ENCODE results near the gene SNRPE. TPM values are rescaled to one million over a fixed set of nuclear protein-coding genes. Genes with fewer than 3 reads are reported as not detected.
"Not testable (repeated sequence)": the region's sequence is repeated elsewhere in the genome, so short reads cannot be mapped to it uniquely, and the experiment has no call there.

Gene SNRPE
- total RNA-seq, 6 experiments from 2014 or later, result 17.0 to 46.2 (median 36.5) TPM

- no peaks in the 10 kb centered on the region for H3K27me3 ChIP-seq
- H3K4me1 ChIP-seq, result no peaks in the 10 kb centered on the region
- intact Hi-C loops (cut with DNase I), result no loop called here
- 87% methylated on average over 2 of the region's 2 CpGs for WGBS (ENCODE audit: insufficient coverage, low coverage, low lambda C conversion rate, missing lambda C conversion rate)
- DNase-seq (no peak), ATAC-seq (no peak)
- H3K4me3 ChIP-seq, result no peak overlapping the region
- no peaks in the 10 kb centered on the region for H3K9me3 ChIP-seq
- TF ChIP-seq, protein P1, sequence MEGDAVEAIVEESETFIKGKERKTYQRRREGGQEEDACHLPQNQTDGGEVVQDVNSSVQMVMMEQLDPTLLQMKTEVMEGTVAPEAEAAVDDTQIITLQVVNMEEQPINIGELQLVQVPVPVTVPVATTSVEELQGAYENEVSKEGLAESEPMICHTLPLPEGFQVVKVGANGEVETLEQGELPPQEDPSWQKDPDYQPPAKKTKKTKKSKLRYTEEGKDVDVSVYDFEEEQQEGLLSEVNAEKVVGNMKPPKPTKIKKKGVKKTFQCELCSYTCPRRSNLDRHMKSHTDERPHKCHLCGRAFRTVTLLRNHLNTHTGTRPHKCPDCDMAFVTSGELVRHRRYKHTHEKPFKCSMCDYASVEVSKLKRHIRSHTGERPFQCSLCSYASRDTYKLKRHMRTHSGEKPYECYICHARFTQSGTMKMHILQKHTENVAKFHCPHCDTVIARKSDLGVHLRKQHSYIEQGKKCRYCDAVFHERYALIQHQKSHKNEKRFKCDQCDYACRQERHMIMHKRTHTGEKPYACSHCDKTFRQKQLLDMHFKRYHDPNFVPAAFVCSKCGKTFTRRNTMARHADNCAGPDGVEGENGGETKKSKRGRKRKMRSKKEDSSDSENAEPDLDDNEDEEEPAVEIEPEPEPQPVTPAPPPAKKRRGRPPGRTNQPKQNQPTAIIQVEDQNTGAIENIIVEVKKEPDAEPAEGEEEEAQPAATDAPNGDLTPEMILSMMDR (IDR thresholded peaks at IDR 0.05), result no peak
- no peak for TF ChIP-seq POLR2A (IDR thresholded peaks at IDR 0.05)
- peaks cover 16 to 68% (median 33%) of the 10 kb centered on the region in 4 donors for H3K36me3 ChIP-seq
- no peak overlapping the region for H3K27ac ChIP-seq
Observed at GRCh38 chr1:203826175-203826574, 35.2 kb upstream of the SNRPE start.

DNA sequence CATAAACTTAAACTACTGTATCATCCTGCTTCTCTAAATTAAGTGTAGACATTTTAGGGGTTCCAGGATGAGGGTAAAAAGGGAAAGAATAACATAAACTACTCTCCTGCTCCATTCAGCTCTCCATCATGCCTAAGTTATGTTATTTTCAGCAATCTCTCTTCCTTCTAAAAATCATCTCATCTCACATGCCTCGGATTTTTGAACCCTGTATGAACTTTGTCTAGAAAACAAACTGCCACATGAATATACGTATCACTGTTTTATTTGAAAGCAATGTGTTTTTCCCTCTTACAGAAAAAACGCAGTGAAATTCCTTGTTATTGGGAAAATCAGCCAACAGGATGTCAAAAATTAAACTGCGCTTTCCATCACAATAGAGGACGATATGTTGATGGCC is 33.4 kb upstream of the SNRPE start:
- Histone ChIP-seq H3K9me3 (no peaks in the 10 kb centered on the region), H3K27ac (no peak overlapping the region), H3K4me3 (no peak overlapping the region), H3K4me1 (no peaks in the 10 kb centered on the region), H3K36me3 (peaks cover 14 to 70% (median 35%) of the 10 kb centered on the region in 4 donors), H3K27me3 (no peaks in the 10 kb centered on the region)
- TF ChIP-seq POLR2A (IDR thresholded peaks at IDR 0.05), result no peak
- 86% methylated on average over 5 of the region's 5 CpGs for WGBS (ENCODE audit: insufficient coverage, low coverage, low lambda C conversion rate, missing lambda C conversion rate)
- intact Hi-C loops (cut with DNase I), result no loop called here
- ATAC-seq (no peak), DNase-seq (no peak)

DNA sequence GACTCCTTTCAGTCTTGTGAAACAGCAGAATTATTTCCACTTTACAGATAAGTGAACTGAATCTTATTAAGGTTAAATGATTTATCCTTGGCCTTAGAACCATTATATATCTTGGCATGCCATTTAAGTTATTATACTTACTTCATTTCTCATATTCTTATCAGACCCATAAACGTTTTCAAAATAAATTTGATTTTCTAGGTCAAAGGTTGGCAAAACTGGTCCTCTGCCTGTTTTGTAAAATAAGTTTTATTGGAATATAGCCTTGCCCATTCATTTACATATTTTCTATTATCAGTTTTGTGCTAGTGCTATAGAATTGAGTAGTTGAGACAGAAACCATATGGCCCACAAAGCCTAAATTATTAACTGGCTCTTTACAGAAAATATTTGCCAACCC is 32.9 kb upstream of the SNRPE start:
- DNase-seq (no peak), ATAC-seq (no peak)
- no peaks in the 10 kb centered on the region for H3K9me3 ChIP-seq
- 30% methylated on average over 1 of the region's 1 CpG for WGBS (ENCODE audit: insufficient coverage, low coverage, low lambda C conversion rate, missing lambda C conversion rate)
- TF ChIP-seq POLR2A (IDR thresholded peaks at IDR 0.05), result no peak
- TF ChIP-seq, protein P1 (IDR thresholded peaks at IDR 0.05), result no peak
- peaks cover 12 to 70% (median 37%) of the 10 kb centered on the region in 4 donors for H3K36me3 ChIP-seq
- H3K4me3 ChIP-seq, result no peak overlapping the region
- intact Hi-C loops (cut with DNase I), result no loop called here
- no peaks in the 10 kb centered on the region for H3K4me1 ChIP-seq
- H3K27ac ChIP-seq, result no peak overlapping the region
- H3K27me3 ChIP-seq, result no peaks in the 10 kb centered on the region

- peaks cover 14 to 72% (median 40%) of the 10 kb centered on the region in 4 donors for H3K36me3 ChIP-seq
- ATAC-seq, result peak; percentile 42 to 65 (median 58)
- H3K27ac ChIP-seq; H3K4me3 ChIP-seq; DNase-seq; intact Hi-C loops (cut with DNase I); H3K9me3 ChIP-seq; H3K27me3 ChIP-seq; H3K4me1 ChIP-seq: not testable (repeated sequence)
- 32% methylated on average over 5 of the region's 5 CpGs for WGBS (ENCODE audit: insufficient coverage, low coverage, low lambda C conversion rate, missing lambda C conversion rate)
Observed at GRCh38 chr1:203829247-203829646, 32.2 kb upstream of the SNRPE start.

DNA sequence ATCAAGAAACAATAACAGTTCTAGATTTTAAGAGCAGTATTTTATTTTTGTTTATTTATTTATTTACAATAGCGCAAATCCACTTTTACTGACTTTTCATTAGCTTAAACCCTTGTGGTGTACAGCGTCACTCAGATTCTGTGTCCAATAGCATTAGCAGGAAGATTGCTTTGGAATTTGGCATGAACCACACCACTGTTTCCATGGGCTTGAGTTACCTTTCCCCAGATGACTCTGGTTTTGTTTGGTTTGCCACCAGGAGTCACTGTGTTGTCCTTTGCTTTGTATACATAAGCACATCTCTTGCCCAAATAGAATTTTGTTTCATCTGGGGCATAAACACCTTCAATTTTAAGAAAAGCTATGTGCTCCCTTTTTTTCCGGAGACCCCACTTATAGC is 25.9 kb upstream of the SNRPE start:
- no peak for DNase-seq
- TF ChIP-seq, protein P1 (IDR thresholded peaks at IDR 0.05), result peak in 1 of 4 donors; percentile 34
- no peak for TF ChIP-seq POLR2A (IDR thresholded peaks at IDR 0.05)
- 84% methylated on average over 3 of the region's 3 CpGs for WGBS (ENCODE audit: insufficient coverage, low coverage, low lambda C conversion rate, missing lambda C conversion rate)
- intact Hi-C loops (cut with DNase I), result no loop called here
- Histone ChIP-seq H3K27ac (peak overlapping the region in 1 of 3 donors; percentile 6), H3K27me3 (no peaks in the 10 kb centered on the region), H3K4me1 (peaks cover 0 to 13% (median 4%) of the 10 kb centered on the region in 4 donors), H3K4me3 (no peak overlapping the region), H3K9me3 (no peaks in the 10 kb centered on the region), H3K36me3 (peaks cover 4 to 93% (median 56%) of the 10 kb centered on the region in 4 donors)
- peak in 2 of 4 donors; percentile 23 to 64 for ATAC-seq

- Histone ChIP-seq H3K27me3 (no peaks in the 10 kb centered on the region), H3K36me3 (peaks cover 4 to 82% (median 46%) of the 10 kb centered on the region in 4 donors), H3K9me3 (no peaks in the 10 kb centered on the region), H3K27ac (no peak overlapping the region), H3K4me1 (peaks cover 0 to 13% (median 4%) of the 10 kb centered on the region in 4 donors), H3K4me3 (no peak overlapping the region)
- DNase-seq (no peak), ATAC-seq (peak in 1 of 4 donors; percentile 31)
- WGBS (ENCODE audit: insufficient coverage, low coverage, low lambda C conversion rate, missing lambda C conversion rate), result 63% methylated on average over 5 of the region's 5 CpGs
- intact Hi-C loops (cut with DNase I), result no loop called here
- TF ChIP-seq POLR2A (IDR thresholded peaks at IDR 0.05), result no peak
- TF ChIP-seq, protein P1 (IDR thresholded peaks at IDR 0.05), result no peak
Observed at GRCh38 chr1:203839081-203839480, 22.3 kb upstream of the SNRPE start.
